ENCODE data around the gene CDH23.

The CDH23 gene

GRCh38 chr10:71538608-71539260 is 142.0 kb downstream of the CDH23 start:
- TF ChIP-seq GATA2 (IDR thresholded peaks at IDR 0.05; ENCODE audit: low read depth, low read length): no peak
- TF ChIP-seq GATA3 (IDR thresholded peaks at IDR 0.05; ENCODE audit: low read depth, low read length): no peak

- no peak for TF ChIP-seq GATA3 (IDR thresholded peaks at IDR 0.05; ENCODE audit: low read depth, low read length)
- no peak for TF ChIP-seq GATA2 (IDR thresholded peaks at IDR 0.05; ENCODE audit: low read depth, low read length)
Measured at GRCh38 chr10:71539442-71540118, 142.9 kb downstream of the CDH23 start.

- TF ChIP-seq GATA2 (IDR thresholded peaks at IDR 0.05; ENCODE audit: low read depth, low read length): peak; percentile 40; the same call in 1 of the 2 replicates
- no peak for TF ChIP-seq GATA3 (IDR thresholded peaks at IDR 0.05; ENCODE audit: low read depth, low read length)
Measured at GRCh38 chr10:71542478-71542877, 145.8 kb downstream of the CDH23 start.

- TF ChIP-seq GATA3 (IDR thresholded peaks at IDR 0.05; ENCODE audit: low read depth, low read length) (no peak), GATA2 (IDR thresholded peaks at IDR 0.05; ENCODE audit: low read depth, low read length) (no peak)
Measured at GRCh38 chr10:71543608-71544170, 147.0 kb downstream of the CDH23 start.

- TF ChIP-seq GATA2 (IDR thresholded peaks at IDR 0.05; ENCODE audit: low read depth, low read length): no peak
- no peak for TF ChIP-seq GATA3 (IDR thresholded peaks at IDR 0.05; ENCODE audit: low read depth, low read length)
Measured at GRCh38 chr10:71545001-71545400, 148.3 kb downstream of the CDH23 start.

GRCh38 chr10:71546220-71546619 is 149.5 kb downstream of the CDH23 start:
- TF ChIP-seq GATA3 (IDR thresholded peaks at IDR 0.05; ENCODE audit: low read depth, low read length) (no peak), GATA2 (IDR thresholded peaks at IDR 0.05; ENCODE audit: low read depth, low read length) (no peak)

GRCh38 chr10:71547312-71547711 is 150.6 kb downstream of the CDH23 start:
- TF ChIP-seq GATA2 (IDR thresholded peaks at IDR 0.05; ENCODE audit: low read depth, low read length) (no peak), GATA3 (IDR thresholded peaks at IDR 0.05; ENCODE audit: low read depth, low read length) (no peak)

GRCh38 chr10:71547876-71548846 is 151.4 kb downstream of the CDH23 start:
- TF ChIP-seq GATA2 (IDR thresholded peaks at IDR 0.05; ENCODE audit: low read depth, low read length): no peak
- TF ChIP-seq GATA3 (IDR thresholded peaks at IDR 0.05; ENCODE audit: low read depth, low read length): no peak

- TF ChIP-seq GATA3 (IDR thresholded peaks at IDR 0.05; ENCODE audit: low read depth, low read length) (no peak), GATA2 (IDR thresholded peaks at IDR 0.05; ENCODE audit: low read depth, low read length) (no peak)
Measured at GRCh38 chr10:71549766-71550533, 153.2 kb downstream of the CDH23 start.

- TF ChIP-seq GATA3 (IDR thresholded peaks at IDR 0.05; ENCODE audit: low read depth, low read length) (no peak), GATA2 (IDR thresholded peaks at IDR 0.05; ENCODE audit: low read depth, low read length) (no peak)
Measured at GRCh38 chr10:71550628-71551027, 153.9 kb downstream of the CDH23 start.

- no peak for TF ChIP-seq GATA2 (IDR thresholded peaks at IDR 0.05; ENCODE audit: low read depth, low read length)
- TF ChIP-seq GATA3 (IDR thresholded peaks at IDR 0.05; ENCODE audit: low read depth, low read length): no peak
Measured at GRCh38 chr10:71551970-71552369, 155.2 kb downstream of the CDH23 start.

- no peak for TF ChIP-seq GATA2 (IDR thresholded peaks at IDR 0.05; ENCODE audit: low read depth, low read length)
- TF ChIP-seq GATA3 (IDR thresholded peaks at IDR 0.05; ENCODE audit: low read depth, low read length): no peak
Measured at GRCh38 chr10:71553432-71553831, 156.7 kb downstream of the CDH23 start.

GRCh38 chr10:71554671-71555070 is 158.0 kb downstream of the CDH23 start:
- no peak for TF ChIP-seq GATA3 (IDR thresholded peaks at IDR 0.05; ENCODE audit: low read depth, low read length)

Data from SH-SY5Y (cell line).